Stimulated activated naive CD8-positive, alpha-beta T cell treated with anti-CD3 and anti-CD28 coated beads, Interleukin-15, amount 100 ng/mL, for 72 hours (primary cell): ENCODE results near the gene LAMB2.

ENCODE experiments used
- ATAC-seq: fragments of 150-1000 bp; cut with Tn5 transposase; 2 replicates; pipeline ENCODE4 v1.10.0; 2021; ENCODE audit warnings: mild to moderate bottlenecking, moderate library complexity
- DNase-seq, 2 donors: peaks; one replicate each; pipeline ENCODE4 v3.0.0; 2021 to 2022
- H3K27ac Mint-ChIP-seq, 2 donors: one replicate each; pipeline ENCODE4 v1.8.0; 2022; ENCODE audit warnings: mild to moderate bottlenecking in 2 of 2, mixed read lengths in 2 of 2, moderate library complexity in 2 of 2
- H3K27me3 Mint-ChIP-seq: one replicate; pipeline ENCODE4 v1.8.0; 2022; ENCODE audit warnings: mixed read lengths
- H3K4me1 Mint-ChIP-seq: one replicate; pipeline ENCODE4 v1.8.0; 2022; ENCODE audit warnings: mild to moderate bottlenecking, mixed read lengths
- H3K4me3 Mint-ChIP-seq, 2 donors: one replicate each; pipeline ENCODE4 v1.8.0; 2022; ENCODE audit warnings: mild to moderate bottlenecking in 2 of 2, mixed read lengths in 2 of 2, moderate library complexity in 1 of 2
- H3K9me3 Mint-ChIP-seq, 2 donors: one replicate each; pipeline ENCODE4 v1.8.0; 2022; ENCODE audit warnings: mixed read lengths in 2 of 2

Gene LAMB2

GRCh38 chr3:49134471-49135265 lies 1.8 kb upstream of the LAMB2 start:
- Mint-ChIP-seq H3K4me3 (no peak overlapping the region), H3K9me3 (no peaks in the 10 kb centered on the region), H3K27ac (no peak overlapping the region), H3K27me3 (peaks cover 32% of the 10 kb centered on the region), H3K4me1 (peaks cover 8% of the 10 kb centered on the region)
- ATAC-seq (no peak), DNase-seq (no peak)

DNA sequence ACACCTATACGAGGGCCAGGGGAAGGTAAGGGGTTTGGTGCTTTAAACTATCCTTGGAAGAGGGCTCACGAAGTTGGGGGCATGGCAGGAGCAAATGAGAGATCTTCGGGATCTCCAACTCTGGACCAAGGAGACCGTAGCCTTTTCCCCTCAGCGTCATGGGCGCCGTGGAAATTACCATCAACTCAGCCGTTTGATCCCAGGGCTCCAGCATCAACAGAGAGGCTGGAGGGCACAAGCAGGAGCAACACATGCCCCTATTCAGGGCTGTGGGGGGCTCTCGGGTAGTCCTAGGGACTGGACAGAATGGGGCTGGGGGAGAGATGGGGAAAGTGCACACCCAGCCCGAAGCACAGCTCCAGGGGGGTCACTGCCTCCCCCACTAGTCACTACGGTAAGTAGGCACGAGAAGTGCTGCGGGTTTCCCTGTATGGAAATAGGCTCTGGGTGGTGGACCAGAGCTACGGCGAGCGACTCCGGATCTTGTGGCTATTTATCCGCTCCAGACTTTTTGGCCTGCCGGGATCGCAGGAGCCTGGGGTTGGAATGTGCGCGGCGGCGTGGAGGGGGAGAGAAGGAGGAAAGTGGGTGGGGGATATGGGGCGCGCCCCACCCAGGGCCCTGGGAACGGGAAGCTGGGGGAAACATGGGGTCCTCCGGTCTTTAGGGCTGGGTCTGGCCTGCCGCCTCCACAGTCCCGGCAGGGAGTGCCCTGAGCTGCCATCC lies 539 bp upstream of the LAMB2 start:
- peaks cover 32% of the 10 kb centered on the region for H3K27me3 Mint-ChIP-seq
- DNase-seq (no peak), ATAC-seq (no peak)
- peak overlapping the region in 1 of 2 donors; percentile 87 for H3K27ac Mint-ChIP-seq
- peak overlapping the region in 1 of 2 donors; percentile 48 for H3K4me3 Mint-ChIP-seq
- H3K9me3 Mint-ChIP-seq: no peaks in the 10 kb centered on the region
- peaks cover 8% of the 10 kb centered on the region for H3K4me1 Mint-ChIP-seq

DNA sequence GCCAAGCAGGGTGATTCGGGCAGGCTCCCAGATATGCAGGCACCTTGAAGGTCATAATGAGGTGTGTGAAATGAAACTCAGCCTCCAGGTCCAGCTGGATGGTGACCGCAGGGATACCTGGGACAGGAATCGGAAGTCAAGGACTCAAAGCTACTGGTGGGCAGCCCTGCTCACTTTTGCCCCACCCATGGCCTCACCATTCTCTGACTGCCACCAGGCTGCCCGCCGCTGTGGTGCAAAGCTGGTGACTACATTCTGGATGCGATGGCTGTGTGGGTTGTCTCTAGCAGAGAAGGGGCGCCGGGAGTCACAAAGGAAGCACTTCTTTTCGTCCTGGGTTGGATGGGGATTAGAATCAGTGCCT lies 795 bp downstream of the LAMB2 start:
- ATAC-seq (no peak), DNase-seq (no peak)
- no peaks in the 10 kb centered on the region for H3K9me3 Mint-ChIP-seq
- peaks cover 8% of the 10 kb centered on the region for H3K4me1 Mint-ChIP-seq
- H3K4me3 Mint-ChIP-seq: no peak overlapping the region
- H3K27me3 Mint-ChIP-seq: peaks cover 24% of the 10 kb centered on the region
- H3K27ac Mint-ChIP-seq: no peak overlapping the region

DNA sequence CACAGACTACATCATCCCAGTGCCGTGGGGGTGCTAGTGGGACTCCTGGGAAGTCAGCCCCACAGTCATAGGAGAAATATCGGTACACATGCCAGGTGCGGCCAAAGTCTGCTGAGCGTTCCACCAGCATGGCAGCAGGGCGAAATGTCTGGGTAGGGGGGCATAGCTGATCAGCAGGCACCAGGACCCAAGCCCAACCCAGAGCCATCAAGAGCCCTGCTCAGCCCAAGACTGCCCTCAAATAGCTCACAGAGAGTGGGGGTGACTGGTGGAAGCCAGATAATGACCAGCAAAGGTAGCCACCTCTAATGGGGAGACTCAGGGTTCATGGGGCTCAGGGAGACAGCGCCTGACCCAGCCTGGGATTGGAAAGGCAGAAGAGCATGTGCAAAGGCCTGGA lies 1.3 kb downstream of the LAMB2 start:
- H3K27me3 Mint-ChIP-seq: peaks cover 24% of the 10 kb centered on the region
- H3K27ac Mint-ChIP-seq: no peak overlapping the region
- DNase-seq (no peak), ATAC-seq (no peak)
- H3K9me3 Mint-ChIP-seq: no peaks in the 10 kb centered on the region
- no peak overlapping the region for H3K4me3 Mint-ChIP-seq
- H3K4me1 Mint-ChIP-seq: peaks cover 8% of the 10 kb centered on the region

- DNase-seq (no peak), ATAC-seq (no peak)
- no peak overlapping the region for H3K27ac Mint-ChIP-seq
- H3K4me3 Mint-ChIP-seq: no peak overlapping the region
- H3K27me3 Mint-ChIP-seq: peaks cover 24% of the 10 kb centered on the region
- peaks cover 8% of the 10 kb centered on the region for H3K4me1 Mint-ChIP-seq
- H3K9me3 Mint-ChIP-seq: no peaks in the 10 kb centered on the region
These were observed 1.8 kb downstream of the LAMB2 start for GRCh38 chr3:49131040-49131439.

- Mint-ChIP-seq H3K9me3 (no peaks in the 10 kb centered on the region), H3K27ac (no peak overlapping the region), H3K4me3 (no peak overlapping the region), H3K4me1 (peaks cover 20% of the 10 kb centered on the region), H3K27me3 (no peaks in the 10 kb centered on the region)
- DNase-seq (no peak), ATAC-seq (no peak)
These were observed 7.7 kb downstream of the LAMB2 start for GRCh38 chr3:49124991-49125670.

GRCh38 chr3:49124203-49124602 lies 8.6 kb downstream of the LAMB2 start:
- no peaks in the 10 kb centered on the region for H3K9me3 Mint-ChIP-seq
- ATAC-seq (no peak), DNase-seq (no peak)
- no peaks in the 10 kb centered on the region for H3K27me3 Mint-ChIP-seq
- H3K4me1 Mint-ChIP-seq: peaks cover 29% of the 10 kb centered on the region
- no peak overlapping the region for H3K27ac Mint-ChIP-seq
- no peak overlapping the region for H3K4me3 Mint-ChIP-seq

DNA sequence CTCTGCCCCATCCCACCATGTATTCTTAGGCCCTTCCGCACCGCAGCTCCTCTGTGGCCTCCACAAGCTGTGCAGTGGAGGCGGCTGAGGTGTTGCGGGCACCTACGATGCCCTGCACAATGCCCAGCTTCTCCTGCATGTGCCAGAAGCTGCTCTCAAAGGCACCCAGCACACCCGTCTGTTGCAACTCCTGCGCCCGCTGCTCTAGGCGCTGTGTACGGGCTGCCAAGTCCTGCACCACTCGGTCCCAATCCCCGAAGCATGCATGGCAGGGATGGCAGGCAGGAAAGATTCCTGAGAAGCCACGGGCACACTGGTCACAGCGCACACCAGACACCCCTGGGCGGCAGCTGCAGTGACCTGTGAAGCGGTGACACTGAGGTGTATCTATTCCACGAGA lies 9.2 kb downstream of the LAMB2 start:
- Mint-ChIP-seq H3K27ac (no peak overlapping the region), H3K9me3 (no peaks in the 10 kb centered on the region), H3K4me1 (peaks cover 34% of the 10 kb centered on the region), H3K27me3 (no peaks in the 10 kb centered on the region), H3K4me3 (no peak overlapping the region)
- ATAC-seq (no peak), DNase-seq (no peak)

GRCh38 chr3:49122886-49123545 lies 9.8 kb downstream of the LAMB2 start:
- Mint-ChIP-seq H3K27me3 (no peaks in the 10 kb centered on the region), H3K4me3 (no peak overlapping the region), H3K9me3 (no peaks in the 10 kb centered on the region), H3K27ac (peak overlapping the region in 1 of 2 donors; percentile 59), H3K4me1 (peaks cover 37% of the 10 kb centered on the region)
- DNase-seq: no peak
- ATAC-seq: no peak

- DNase-seq: no peak
- H3K9me3 Mint-ChIP-seq: no peaks in the 10 kb centered on the region
- no peak for ATAC-seq
- H3K4me1 Mint-ChIP-seq: peaks cover 37% of the 10 kb centered on the region
- no peaks in the 10 kb centered on the region for H3K27me3 Mint-ChIP-seq
- H3K4me3 Mint-ChIP-seq: no peak overlapping the region
- no peak overlapping the region for H3K27ac Mint-ChIP-seq
These were observed 10.4 kb downstream of the LAMB2 start for GRCh38 chr3:49122451-49122850.

DNA sequence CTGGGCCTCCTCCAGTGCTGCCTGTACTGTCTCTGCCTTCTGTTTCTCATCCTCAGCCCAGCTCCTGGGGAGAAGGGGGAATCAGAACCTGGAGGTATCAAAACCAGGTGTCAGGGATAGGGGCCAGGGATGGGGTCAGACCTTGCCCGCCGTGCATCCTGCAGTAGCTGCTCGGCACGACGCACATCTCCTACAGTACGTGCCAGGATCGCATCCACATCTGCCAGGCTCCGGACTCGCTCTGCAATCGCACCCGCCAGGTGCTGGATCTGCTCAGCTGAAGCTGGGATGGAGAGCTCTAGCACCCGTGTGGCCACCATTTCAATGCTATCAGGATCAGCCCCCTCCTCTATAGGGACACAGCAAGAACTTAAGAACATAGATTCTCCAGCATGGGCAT lies 10.8 kb downstream of the LAMB2 start:
- Mint-ChIP-seq H3K27ac (peak overlapping the region in 1 of 2 donors; percentile 27), H3K9me3 (no peaks in the 10 kb centered on the region), H3K4me1 (peaks cover 37% of the 10 kb centered on the region), H3K4me3 (peak overlapping the region; percentile 83 to 88), H3K27me3 (no peaks in the 10 kb centered on the region)
- DNase-seq: no peak
- no peak for ATAC-seq

- ATAC-seq (no peak), DNase-seq (peak; percentile 8 to 22)
- H3K4me1 Mint-ChIP-seq: peaks cover 37% of the 10 kb centered on the region
- no peaks in the 10 kb centered on the region for H3K27me3 Mint-ChIP-seq
- peak overlapping the region; percentile 83 to 88 for H3K4me3 Mint-ChIP-seq
- peak overlapping the region; percentile 40 to 81 for H3K27ac Mint-ChIP-seq
- no peaks in the 10 kb centered on the region for H3K9me3 Mint-ChIP-seq
These were observed 11.6 kb downstream of the LAMB2 start for GRCh38 chr3:49121132-49121736.

GRCh38 chr3:49120438-49121131 lies 12.3 kb downstream of the LAMB2 start, which contains the start of gene USP19:
USP19 (minus strand) TSS chr3:49120823; CDS start chr3:49119145, 1,678 bp downstream.
- no peaks in the 10 kb centered on the region for H3K9me3 Mint-ChIP-seq
- peak; percentile 88 to 94 for DNase-seq
- peaks cover 37% of the 10 kb centered on the region for H3K4me1 Mint-ChIP-seq
- H3K27me3 Mint-ChIP-seq: no peaks in the 10 kb centered on the region
- H3K4me3 Mint-ChIP-seq: peak within 1 kb of the TSS; percentile 83 to 88
- H3K27ac Mint-ChIP-seq: peak within 1 kb of the TSS; percentile 83 to 89
- ATAC-seq: peak; percentile 95

GRCh38 chr3:49120096-49120437 lies 12.8 kb downstream of the LAMB2 start:
- H3K9me3 Mint-ChIP-seq: no peaks in the 10 kb centered on the region
- ATAC-seq (peak; percentile 25), DNase-seq (no peak)
- H3K27me3 Mint-ChIP-seq: no peaks in the 10 kb centered on the region
- peak overlapping the region; percentile 83 to 89 for H3K27ac Mint-ChIP-seq
- peaks cover 36% of the 10 kb centered on the region for H3K4me1 Mint-ChIP-seq
- peak overlapping the region; percentile 83 to 88 for H3K4me3 Mint-ChIP-seq

DNA sequence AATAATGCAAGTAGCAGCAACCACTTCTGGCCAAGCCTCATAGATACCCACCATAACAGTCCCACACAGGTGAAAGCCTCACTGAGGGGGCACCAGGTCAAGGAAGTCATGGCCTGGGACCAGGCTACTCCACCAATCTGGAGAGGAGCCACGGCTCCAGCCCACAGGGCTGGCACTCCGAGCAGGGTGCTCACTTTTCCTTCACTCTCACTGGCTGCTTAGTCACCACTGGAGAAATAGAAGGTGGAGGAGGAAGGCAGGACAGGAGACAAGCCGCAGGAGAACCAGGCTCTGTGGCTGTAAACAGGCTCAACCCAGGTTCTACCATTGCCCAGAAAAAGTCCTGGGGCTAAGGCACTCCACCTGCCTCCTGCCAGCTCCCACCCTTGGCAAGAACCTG lies 13.4 kb downstream of the LAMB2 start:
- peak overlapping the region; percentile 83 to 88 for H3K4me3 Mint-ChIP-seq
- H3K27ac Mint-ChIP-seq: peak overlapping the region; percentile 83 to 89
- peaks cover 32% of the 10 kb centered on the region for H3K4me1 Mint-ChIP-seq
- H3K9me3 Mint-ChIP-seq: no peaks in the 10 kb centered on the region
- no peak for ATAC-seq
- no peak for DNase-seq
- no peaks in the 10 kb centered on the region for H3K27me3 Mint-ChIP-seq
